Mucosa of rectum (tissue), 2 donors: ENCODE measurements around the gene ZNF594.
"Not testable (repeated sequence)": the region's sequence is repeated elsewhere in the genome, so short reads cannot be mapped to it uniquely, and the experiment has no call there.

Experiments used
- H3K27ac ChIP-seq, 2 donors: one replicate each; pipeline ENCODE4 v1.7.0; 2013; ENCODE audit warnings: inconsistent platforms in 2 of 2, low read depth in 2 of 2, low read length in 2 of 2
- H3K27me3 ChIP-seq, 2 donors: one replicate each; pipeline ENCODE4 v1.7.0; 2013; ENCODE audit warnings: low read length in 2 of 2; ENCODE audit not compliant: control insufficient read depth in 2 of 2, insufficient read depth in 2 of 2
- H3K36me3 ChIP-seq, 2 donors: one replicate each; pipeline ENCODE4 v1.7.0; 2013; ENCODE audit warnings: low read length in 2 of 2; ENCODE audit not compliant: control insufficient read depth in 2 of 2, insufficient read depth in 2 of 2
- H3K4me1 ChIP-seq, 2 donors: one replicate each; pipeline ENCODE4 v1.7.0; 2013; ENCODE audit warnings: low read length in 2 of 2, mild to moderate bottlenecking in 1 of 2; ENCODE audit not compliant: control insufficient read depth in 2 of 2, insufficient read depth in 2 of 2
- H3K4me3 ChIP-seq, 2 donors: one replicate each; pipeline ENCODE4 v1.7.0; 2013; ENCODE audit warnings: low read length in 2 of 2
- H3K9ac ChIP-seq, 2 donors: one replicate each; pipeline ENCODE4 v1.7.0; 2013; ENCODE audit warnings: low read length in 2 of 2, low read depth in 1 of 2, mild to moderate bottlenecking in 1 of 2
- H3K9me3 ChIP-seq, 2 donors: one replicate each; pipeline ENCODE4 v1.7.0; 2013; ENCODE audit warnings: low read length in 2 of 2; ENCODE audit not compliant: control insufficient read depth in 2 of 2
- donor health status: healthy.
- donor health status: Normal muscosa, but diverticular disease.

Gene ZNF594

GRCh38 chr17:5138198-5138544 lies 53.5 kb downstream of the ZNF594 start:
- H3K27me3 ChIP-seq, H3K9me3 ChIP-seq, H3K4me3 ChIP-seq, H3K27ac ChIP-seq, H3K4me1 ChIP-seq, H3K36me3 ChIP-seq, H3K9ac ChIP-seq: not testable (repeated sequence)

DNA sequence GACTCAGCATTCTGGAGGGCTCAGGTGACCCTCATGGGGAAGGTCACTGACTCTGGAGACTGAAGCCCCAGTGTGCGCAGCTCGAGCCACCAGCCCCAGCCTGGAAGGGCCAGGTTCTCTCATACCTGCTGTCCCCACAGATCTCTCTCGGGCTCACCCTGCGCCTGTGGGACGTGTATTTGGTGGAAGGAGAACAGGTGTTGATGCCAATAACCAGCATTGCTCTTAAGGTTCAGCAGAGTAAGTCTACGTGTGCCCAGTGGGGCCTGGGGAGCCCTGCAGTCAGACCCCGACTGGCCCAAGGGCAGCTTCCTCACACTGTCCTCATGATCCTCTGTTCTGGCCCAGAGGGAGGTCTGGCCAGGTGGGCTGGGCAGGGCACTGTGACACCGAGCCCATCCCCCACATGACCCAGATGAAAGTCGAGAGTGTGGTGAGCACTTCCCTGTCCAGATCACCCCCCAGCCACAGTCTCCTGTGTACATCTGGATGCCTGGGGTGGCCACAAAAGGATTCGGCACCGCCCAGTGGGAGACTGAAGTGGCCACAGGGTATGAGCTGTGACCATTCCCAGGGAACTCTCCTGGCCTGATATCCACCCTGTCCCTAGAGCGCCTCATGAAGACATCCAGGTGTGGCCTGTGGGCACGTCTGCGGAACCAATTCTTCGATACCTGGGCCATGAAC lies 54.0 kb downstream of the ZNF594 start:
- not testable (repeated sequence) for H3K27ac ChIP-seq, H3K4me3 ChIP-seq, H3K27me3 ChIP-seq, H3K4me1 ChIP-seq, H3K9ac ChIP-seq, H3K9me3 ChIP-seq, H3K36me3 ChIP-seq

GRCh38 chr17:5136580-5137412 lies 54.9 kb downstream of the ZNF594 start:
- H3K9me3 ChIP-seq, H3K27me3 ChIP-seq, H3K9ac ChIP-seq, H3K27ac ChIP-seq, H3K4me3 ChIP-seq, H3K4me1 ChIP-seq, H3K36me3 ChIP-seq: not testable (repeated sequence)

DNA sequence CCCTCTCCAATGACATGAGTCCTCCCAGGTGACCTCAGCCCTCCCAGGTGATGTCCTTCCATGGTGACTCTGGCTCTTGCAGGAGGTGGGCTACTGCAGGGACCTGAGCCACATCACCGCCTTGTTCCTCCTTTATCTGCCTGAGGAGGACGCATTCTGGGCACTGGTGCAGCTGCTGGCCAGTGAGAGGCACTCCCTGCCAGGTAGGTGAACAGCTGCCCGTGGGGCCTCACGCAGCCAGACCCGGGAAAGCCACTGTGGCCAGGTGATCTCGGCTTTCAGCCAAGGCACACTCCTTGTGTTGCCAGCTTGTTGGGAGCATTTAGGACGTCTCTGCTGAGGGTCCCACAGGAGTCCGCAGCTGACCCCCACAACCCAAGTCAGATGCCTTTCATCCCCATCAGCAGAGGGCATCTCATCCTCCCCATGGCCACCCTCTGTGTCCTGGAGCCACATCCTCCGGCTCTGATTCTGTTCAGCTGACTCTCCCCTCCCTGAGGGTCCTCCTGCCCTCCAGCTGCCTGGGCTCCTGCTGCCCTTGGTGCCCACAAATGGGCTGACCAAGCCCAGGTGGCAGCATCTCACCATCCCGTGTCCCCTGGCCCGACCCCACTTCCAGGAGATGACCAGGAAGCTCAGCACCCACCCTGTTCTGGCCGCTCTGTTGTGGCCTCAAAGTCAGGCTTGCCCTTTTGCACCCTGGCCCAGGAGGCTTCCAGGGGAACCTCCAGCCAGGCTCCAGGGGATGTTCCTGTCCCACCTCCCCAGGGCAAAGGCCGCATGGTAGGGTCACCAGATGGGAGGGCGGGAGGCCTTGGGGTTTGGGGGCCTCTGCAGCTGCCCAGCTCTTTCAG lies 55.7 kb downstream of the ZNF594 start:
- Histone ChIP-seq H3K4me3 (no peak overlapping the region), H3K36me3 (no peaks in the 10 kb centered on the region)

GRCh38 chr17:5135131-5135712 lies 56.4 kb downstream of the ZNF594 start:
- not testable (repeated sequence) for H3K9me3 ChIP-seq, H3K27me3 ChIP-seq, H3K27ac ChIP-seq, H3K4me1 ChIP-seq, H3K36me3 ChIP-seq, H3K9ac ChIP-seq, H3K4me3 ChIP-seq

More for the DNA sequence above, 55.7 kb downstream of the ZNF594 start:
- no peak overlapping the region for H3K27ac ChIP-seq
- no peaks in the 10 kb centered on the region for H3K27me3 ChIP-seq
- no peaks in the 10 kb centered on the region for H3K4me1 ChIP-seq
- no peaks in the 10 kb centered on the region for H3K9me3 ChIP-seq
- no peak overlapping the region for H3K9ac ChIP-seq

DNA sequence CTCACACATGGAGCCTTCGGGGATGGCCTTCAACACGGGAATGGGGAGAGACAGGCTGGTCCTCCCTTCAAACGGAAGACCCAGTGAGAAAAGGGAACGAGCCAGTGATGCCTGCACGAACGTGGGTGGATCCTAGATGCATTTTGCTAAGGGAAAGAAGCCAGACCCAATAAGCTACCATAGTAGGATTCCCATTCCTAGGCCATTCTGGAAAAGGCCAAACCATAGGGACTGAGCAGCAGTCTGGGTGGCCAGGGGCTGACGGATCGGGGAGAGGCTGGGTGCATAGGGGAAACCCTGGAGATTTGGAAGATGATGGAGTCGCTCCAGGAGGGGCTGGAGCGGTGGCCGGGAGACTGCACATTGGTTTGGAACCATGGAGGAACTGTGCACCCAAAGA lies 57.1 kb downstream of the ZNF594 start:
- not testable (repeated sequence) for H3K27ac ChIP-seq, H3K4me3 ChIP-seq, H3K9me3 ChIP-seq, H3K27me3 ChIP-seq, H3K9ac ChIP-seq, H3K4me1 ChIP-seq, H3K36me3 ChIP-seq

GRCh38 chr17:5133961-5134360 lies 57.7 kb downstream of the ZNF594 start:
- not testable (repeated sequence) for H3K9me3 ChIP-seq, H3K27me3 ChIP-seq, H3K9ac ChIP-seq, H3K4me3 ChIP-seq, H3K4me1 ChIP-seq, H3K27ac ChIP-seq, H3K36me3 ChIP-seq

DNA sequence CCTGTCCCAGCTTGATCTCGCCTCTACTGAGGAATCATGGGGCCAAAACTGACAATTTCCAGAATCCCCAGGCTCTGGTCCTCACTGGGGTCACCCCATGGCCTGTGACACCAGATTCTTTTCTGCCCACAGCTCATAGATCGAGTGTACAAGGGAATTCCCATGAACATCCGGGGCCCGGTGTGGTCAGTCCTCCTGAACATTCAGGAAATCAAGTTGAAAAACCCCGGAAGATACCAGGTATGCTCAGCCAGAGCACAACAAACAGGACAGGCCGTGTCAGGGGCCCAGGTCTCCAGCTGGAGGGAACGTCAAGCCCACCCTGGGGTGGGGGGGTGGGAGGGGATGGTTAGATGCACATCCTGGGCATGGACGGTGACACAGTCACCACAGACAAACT lies 58.4 kb downstream of the ZNF594 start:
- H3K9me3 ChIP-seq = no peaks in the 10 kb centered on the region
- H3K4me3 ChIP-seq = no peak overlapping the region
- H3K9ac ChIP-seq = no peak overlapping the region
- H3K4me1 ChIP-seq = no peaks in the 10 kb centered on the region
- no peaks in the 10 kb centered on the region for H3K36me3 ChIP-seq
- no peak overlapping the region for H3K27ac ChIP-seq
- H3K27me3 ChIP-seq = no peaks in the 10 kb centered on the region

DNA sequence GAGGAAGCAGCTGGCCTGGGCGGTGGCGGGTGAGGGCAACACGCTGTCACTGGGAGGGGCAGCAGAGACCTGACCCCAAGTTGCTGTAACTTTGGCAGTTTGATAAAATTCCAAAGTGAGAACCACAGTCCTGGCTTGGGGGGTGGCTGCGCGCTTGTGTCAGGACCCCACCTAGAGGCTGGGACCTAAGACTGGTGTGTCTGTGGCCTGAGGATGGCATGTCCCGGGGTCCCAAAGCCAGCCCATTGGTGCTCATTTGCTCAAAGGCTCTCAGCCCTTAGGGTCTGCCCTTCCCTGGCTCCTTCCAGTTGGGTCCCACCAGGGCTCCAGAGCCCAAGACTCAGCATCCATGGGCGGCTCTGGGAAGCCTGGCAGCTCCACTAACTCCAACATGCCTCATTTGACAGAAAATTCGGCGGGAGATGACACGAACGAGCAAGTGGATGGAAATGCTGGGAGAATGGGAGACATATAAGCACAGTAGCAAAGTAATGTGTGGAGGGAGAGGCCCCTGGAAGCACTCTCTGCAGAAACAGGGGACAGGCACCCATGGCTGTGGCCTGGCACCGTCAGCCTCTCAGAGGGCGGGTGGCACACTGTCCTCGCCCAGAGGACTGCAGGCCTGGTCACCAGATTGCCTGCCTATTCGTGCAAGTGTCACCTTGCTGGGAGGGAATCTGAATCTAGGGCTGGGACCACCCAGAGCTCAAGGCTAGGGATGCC lies 59.0 kb downstream of the ZNF594 start:
- not testable (repeated sequence) for H3K4me1 ChIP-seq, H3K27me3 ChIP-seq, H3K9me3 ChIP-seq, H3K36me3 ChIP-seq, H3K27ac ChIP-seq, H3K4me3 ChIP-seq, H3K9ac ChIP-seq
